ENCODE results near the gene SLC1A2. TPM values are rescaled to one million over a fixed set of nuclear protein-coding genes. Genes with fewer than 3 reads are reported as not detected.

SLC1A2 gene
- total RNA-seq, 4 donors from 2014 or later = 0.84 to 2.1 (median 1.2) TPM

- TF ChIP-seq CTCF (IDR thresholded peaks at IDR 0.05) = no peak
- TF ChIP-seq POLR2A (IDR thresholded peaks at IDR 0.05) = no peak
- intact Hi-C loops (cut with DNase I; ENCODE audit: low total_unique reads) = no loop called here
- no peak for DNase-seq (ENCODE audit: low spot score in 2 of 2)
- H3K4me3 ChIP-seq (ENCODE audit: low read depth, poor library complexity, severe bottlenecking) = no peak overlapping the region
- WGBS, 2 donors = 71 to 74% methylated on average over 2 of the region's 2 CpGs
Measured at GRCh38 chr11:35282221-35282882, 137.0 kb downstream of the SLC1A2 start.

GRCh38 chr11:35281169-35281688 lies 138.1 kb downstream of the SLC1A2 start:
- peak in 1 of 2 donors; percentile 35 for DNase-seq (ENCODE audit: low spot score in 2 of 2)
- TF ChIP-seq POLR2A (IDR thresholded peaks at IDR 0.05) (no peak), CTCF (IDR thresholded peaks at IDR 0.05) (no peak)
- H3K4me3 ChIP-seq (ENCODE audit: low read depth, poor library complexity, severe bottlenecking) = no peak overlapping the region
- intact Hi-C loops (cut with DNase I; ENCODE audit: low total_unique reads) = no loop called here
- WGBS, 2 donors = 59 to 63% methylated on average over 5 of the region's 5 CpGs

GRCh38 chr11:35280727-35281126 lies 138.6 kb downstream of the SLC1A2 start:
- no peak for TF ChIP-seq CTCF (IDR thresholded peaks at IDR 0.05)
- TF ChIP-seq POLR2A (IDR thresholded peaks at IDR 0.05) = no peak
- WGBS, 2 donors = 78 to 87% methylated on average over 7 of the region's 7 CpGs

GRCh38 chr11:35277827-35278226 lies 141.5 kb downstream of the SLC1A2 start:
- WGBS, 2 donors = 93 to 95% methylated on average over 2 of the region's 2 CpGs
- TF ChIP-seq POLR2A (IDR thresholded peaks at IDR 0.05) (no peak), CTCF (IDR thresholded peaks at IDR 0.05) (no peak)
- DNase-seq (ENCODE audit: low spot score in 2 of 2) = no peak

More at GRCh38 chr11:35280727-35281126, 138.6 kb downstream of the SLC1A2 start:
- H3K4me3 ChIP-seq (ENCODE audit: low read depth, poor library complexity, severe bottlenecking) = no peak overlapping the region
- DNase-seq (ENCODE audit: low spot score in 2 of 2) = no peak
- intact Hi-C loops (cut with DNase I; ENCODE audit: low total_unique reads) = no loop called here

GRCh38 chr11:35276396-35277145 lies 142.8 kb downstream of the SLC1A2 start:
- H3K4me3 ChIP-seq (ENCODE audit: low read depth, poor library complexity, severe bottlenecking) = no peak overlapping the region
- TF ChIP-seq CTCF (IDR thresholded peaks at IDR 0.05) (no peak), POLR2A (IDR thresholded peaks at IDR 0.05) (no peak)
- peak; percentile 64 to 87 for DNase-seq (ENCODE audit: low spot score in 2 of 2)
- intact Hi-C loops (cut with DNase I; ENCODE audit: low total_unique reads) = no loop called here
- WGBS, 2 donors = 38 to 46% methylated on average over 2 of the region's 2 CpGs

More at GRCh38 chr11:35277827-35278226, 141.5 kb downstream of the SLC1A2 start:
- intact Hi-C loops (cut with DNase I; ENCODE audit: low total_unique reads) = no loop called here
- H3K4me3 ChIP-seq (ENCODE audit: low read depth, poor library complexity, severe bottlenecking) = no peak overlapping the region

Data from lower leg skin (tissue), 4 donors.